GM21576 (cell line): ENCODE results near the gene BCKDHA.
"Not testable (repeated sequence)": the region's sequence is repeated elsewhere in the genome, so short reads cannot be mapped to it uniquely, and the experiment has no call there.

Source experiments
- ATAC-seq: cut with Tn5 transposase; IDR thresholded peaks from one replicate; pipeline ENCODE4 v1.9.1; 2021; ENCODE audit warnings: mild to moderate bottlenecking, moderate library complexity; ENCODE audit not compliant: unreplicated experiment

BCKDHA gene

DNA sequence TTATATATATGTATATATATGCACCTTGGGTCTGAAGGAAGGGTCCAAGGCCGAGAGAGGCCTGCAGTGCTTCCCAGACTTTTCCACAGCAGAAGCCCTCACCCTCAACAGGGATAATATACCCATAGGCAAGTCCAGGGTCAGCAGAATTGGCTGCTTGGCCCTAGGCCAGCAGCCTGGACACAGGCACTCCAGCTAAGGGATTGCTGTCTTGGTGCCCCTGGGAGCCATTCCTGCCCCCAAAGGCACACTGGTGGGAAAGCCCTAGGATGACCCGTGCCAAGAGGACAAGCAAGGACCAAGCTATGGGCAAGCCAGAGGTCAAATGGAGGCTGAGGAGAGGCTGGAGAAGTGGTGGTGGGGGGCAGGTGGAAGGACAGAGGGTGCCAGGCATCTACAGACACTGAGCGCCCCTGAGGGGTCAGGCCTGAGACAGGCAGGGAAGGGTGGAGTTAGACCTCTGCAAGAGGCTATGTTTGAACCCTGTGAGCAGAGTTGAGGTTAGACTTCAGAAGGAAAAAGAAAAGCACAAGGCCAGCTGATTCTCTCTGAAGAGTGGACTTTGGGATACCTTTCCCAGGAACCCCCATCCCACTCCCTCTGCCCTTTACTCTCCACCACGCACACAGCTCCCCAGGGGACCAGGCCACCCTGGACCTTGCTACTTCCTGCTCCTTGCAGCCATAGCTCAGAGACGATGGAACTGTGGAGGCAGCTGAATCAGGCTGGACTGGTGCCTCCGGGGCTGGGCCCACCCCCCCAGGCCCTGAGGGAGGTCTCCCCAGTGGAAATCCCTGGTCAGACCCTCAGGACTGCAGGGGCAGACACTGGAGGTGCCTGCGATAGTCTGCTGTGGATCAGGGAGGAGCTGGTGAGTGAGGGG lies 45.1 kb downstream of the BCKDHA start, which contains the start of gene ERICH4:
Gene ERICH4 (plus strand): TSS at position 684 of the 883 bp plus-strand sequence. CDS start 14 bp downstream, at position 698.
- ATAC-seq = no peak

DNA sequence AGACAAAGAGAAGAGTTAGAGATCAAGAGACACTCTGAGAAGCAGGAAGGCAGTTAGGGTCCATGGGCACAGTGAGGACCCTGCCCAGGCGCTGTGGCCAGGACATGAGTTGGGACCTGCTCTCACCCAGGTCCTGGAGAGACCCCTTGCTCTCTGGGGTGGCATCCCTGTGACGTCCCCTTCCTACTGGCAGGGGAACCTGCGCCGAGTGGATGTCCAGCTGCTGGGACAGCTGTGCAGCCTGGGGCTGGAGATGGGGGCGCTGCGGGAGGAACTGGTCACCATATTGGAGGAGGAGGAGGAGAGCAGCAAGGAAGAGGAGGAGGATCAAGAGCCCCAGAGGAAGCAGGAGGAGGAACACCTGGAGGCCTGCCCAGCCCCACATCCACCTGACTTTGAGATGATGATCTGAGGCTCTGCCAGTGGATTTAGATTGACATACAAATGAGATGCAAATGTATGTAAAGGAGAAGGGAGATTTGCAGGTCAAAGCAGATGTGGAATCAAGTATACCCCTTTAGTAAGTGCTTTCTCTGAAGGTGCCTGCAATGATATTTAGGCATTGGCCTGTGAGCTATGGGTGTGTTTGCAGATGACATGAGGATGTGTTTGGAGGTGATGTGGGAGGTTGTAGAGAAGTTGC lies 46.3 kb downstream of the BCKDHA start:
- ATAC-seq = no peak

DNA sequence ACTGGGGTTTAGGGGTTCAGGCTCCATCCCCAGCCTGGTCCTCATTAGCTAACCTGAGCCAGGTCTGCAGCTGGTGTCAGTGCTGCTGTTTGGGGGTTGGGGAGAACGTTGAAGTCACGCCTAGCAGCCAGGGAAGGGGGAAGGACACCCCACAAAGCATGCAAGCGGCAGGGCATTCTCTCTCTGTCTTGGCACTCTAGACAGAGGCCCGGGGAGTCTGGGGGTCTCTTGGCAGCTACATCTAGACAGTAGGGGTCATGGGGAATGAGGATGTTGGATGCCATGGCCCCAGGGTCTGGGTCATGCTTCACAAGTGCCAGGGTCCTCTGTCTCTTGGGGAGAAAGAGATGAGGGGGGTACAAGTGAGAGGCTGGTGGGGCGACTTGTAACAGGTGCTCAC lies 48.0 kb downstream of the BCKDHA start:
- ATAC-seq = no peak

DNA sequence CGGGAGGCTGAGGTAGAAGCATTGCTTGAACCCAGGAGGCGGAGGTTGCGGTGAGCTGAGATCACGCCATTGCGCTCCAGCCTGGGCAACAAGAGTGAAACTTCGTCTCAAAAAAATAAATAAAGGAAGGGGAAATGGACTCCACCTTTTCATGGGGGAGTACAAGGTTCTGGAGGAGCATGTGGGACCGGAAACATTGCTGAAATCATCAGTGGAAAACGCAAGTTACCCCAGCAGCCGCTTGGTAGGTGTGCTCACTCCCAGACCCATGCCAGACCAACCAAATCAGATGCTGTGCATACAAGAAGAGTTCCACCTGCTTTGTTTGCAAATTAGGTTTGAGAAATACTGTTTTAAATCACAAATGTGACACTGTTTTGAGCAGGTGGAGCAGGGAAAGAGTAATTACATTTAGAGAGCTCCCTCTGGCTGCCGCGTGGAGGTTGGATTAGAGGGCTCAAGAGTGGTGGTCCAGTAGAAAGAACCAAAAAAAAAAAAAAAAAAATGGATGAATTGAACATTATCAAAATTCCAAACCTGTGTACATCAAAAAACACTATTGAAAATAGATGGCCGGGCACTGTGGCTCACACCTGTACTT lies 50.2 kb downstream of the BCKDHA start:
- ATAC-seq = no peak

DNA sequence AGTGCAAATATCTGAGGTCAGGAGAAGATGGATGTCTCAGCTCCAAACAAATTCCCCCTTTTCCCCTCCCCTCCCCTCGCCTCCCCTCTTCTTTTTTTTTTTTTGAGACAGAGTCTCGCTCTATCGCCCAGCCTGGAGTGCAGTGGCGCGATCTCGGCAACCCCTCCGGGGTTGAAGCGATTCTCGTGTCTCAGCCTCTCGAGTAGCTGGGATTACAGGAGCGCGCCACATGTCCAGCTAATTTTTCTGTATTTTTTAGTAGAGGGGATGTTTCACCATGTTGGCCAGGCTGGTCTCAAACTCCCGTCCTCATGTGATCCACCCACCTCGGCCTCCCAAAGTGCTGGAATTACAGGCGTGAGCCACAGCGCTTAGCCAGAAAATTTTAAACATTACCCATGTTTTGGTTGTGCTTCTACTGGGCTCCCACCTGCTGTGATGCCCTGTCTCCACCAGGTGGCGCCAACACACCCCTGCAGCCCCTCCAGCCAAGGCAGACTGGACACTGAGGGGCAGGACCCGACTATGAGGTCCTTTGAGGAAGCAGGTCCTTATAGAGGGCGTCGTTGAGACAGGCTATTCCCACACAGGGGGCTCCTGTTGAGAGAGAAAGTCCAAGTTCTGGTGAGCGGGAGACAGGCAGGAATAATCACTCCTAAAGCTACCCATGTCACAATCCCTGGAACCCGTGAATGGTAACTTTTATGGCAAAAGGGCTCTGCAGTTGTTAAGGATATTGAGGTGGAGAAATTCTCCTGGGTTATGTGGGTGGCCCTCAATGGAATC lies 51.7 kb downstream of the BCKDHA start:
- ATAC-seq = no peak

DNA sequence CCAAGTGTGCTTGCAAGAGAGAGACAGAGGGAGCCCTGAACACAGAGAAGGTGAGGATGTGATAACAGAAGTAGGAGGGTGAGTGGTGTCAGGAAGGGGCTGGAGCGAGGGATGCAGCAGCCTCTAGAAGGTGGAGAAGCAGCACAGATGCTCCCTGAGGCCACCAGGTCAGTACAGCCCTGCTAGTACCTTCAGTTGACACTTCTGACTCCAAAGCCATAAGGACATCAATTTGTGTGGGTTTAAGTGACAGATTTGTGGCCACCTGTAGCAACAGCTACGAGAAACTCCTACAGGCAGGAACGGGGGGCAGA lies 52.2 kb downstream of the BCKDHA start:
- no peak for ATAC-seq

DNA sequence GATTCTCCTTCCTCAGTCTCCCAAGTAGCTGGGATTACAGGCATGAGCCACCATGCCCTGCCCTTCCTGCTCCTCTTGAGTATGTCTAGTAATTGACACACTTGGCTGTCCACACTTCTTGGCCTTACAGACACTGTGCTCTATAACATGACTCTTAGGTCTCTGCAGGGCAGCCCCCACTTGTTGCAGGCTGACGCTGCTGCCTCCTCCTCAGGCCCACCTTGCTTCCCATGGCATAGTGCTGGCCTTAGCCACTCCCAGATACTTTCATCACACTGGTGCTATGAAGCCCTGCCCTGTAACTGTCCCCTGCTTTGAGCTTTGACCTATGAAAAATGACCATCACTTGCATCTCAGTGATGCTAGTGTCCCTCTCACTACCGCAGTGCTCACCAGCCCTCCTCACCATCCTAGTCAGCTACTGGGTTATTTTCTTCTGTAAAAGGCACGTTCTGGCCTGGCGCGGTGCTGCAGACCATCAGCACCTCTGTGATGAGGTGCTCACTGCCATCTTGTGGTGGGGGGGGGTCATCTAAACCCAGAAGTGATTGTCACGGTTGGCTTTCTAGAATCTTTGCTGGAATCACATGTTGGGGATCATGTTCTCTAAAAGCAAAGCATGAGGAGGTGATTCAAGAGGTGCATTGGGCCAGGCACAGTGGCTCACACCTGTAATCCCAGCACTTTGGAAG lies 55.1 kb downstream of the BCKDHA start:
- no peak for ATAC-seq

DNA sequence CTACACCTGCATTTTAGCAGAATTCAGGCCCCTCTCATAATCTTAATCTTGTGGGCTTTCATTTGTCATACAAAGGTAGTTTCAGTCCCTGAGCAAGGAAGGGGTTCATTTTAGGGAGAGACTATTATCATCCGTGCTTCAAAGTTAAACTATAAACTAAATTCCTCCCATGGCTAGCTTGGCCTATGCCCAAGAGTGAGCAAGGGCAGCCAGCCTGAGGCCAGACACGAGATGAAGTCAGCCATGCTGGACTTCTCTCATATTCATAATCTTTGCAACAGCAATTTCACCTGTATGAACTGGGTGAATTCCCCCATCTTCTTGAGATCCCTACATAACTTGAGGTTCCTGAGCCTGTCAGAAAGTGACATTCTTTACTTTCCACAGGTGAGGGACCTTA lies 58.3 kb downstream of the BCKDHA start:
- ATAC-seq = no peak

DNA sequence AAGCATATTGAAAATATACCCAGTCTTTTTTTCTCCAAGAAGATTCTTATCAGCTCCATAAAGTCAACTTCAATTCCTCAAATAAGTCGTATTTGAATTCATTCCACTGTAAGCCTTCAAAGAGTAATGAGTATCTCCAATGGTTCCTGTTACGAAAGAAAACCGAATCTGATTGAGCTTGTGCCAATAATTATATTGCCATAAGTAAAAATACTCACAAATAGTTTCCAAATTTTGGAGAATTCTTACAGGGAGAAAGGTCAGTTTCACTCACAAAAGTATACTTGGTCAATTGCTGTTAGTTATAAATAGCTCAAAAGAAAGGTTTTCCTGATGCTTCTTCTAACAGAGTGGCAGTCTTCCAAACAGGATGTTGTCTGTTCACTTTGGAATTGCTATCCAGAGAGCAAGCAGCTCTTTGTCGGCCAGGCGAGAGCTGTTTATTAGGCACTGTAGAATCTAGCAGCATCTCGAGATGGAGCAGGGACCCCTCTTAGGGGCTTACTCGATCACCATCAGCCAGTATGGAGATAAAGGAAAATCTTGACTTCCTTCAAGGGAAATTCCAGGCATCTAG lies 58.8 kb downstream of the BCKDHA start:
- no peak for ATAC-seq

DNA sequence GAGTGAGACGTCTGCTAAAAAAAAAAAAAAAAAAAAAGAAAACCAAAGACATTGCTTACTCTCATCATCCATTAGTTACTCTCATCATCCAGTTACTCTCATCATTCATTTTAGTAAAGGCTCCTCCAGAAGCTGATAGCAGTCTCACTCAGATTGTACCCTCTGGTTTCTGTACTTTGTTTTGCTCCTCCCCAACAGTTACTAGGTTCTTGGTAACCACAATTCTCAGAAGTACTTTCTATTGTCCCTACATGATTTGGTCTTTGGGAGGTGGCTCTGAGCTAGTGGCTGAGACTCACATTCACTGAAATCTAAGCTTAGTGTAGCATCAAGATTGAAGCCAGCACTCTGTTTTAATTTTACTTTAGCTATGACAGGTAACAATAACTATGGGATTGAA lies 59.6 kb downstream of the BCKDHA start:
- ATAC-seq = peak; percentile 58

DNA sequence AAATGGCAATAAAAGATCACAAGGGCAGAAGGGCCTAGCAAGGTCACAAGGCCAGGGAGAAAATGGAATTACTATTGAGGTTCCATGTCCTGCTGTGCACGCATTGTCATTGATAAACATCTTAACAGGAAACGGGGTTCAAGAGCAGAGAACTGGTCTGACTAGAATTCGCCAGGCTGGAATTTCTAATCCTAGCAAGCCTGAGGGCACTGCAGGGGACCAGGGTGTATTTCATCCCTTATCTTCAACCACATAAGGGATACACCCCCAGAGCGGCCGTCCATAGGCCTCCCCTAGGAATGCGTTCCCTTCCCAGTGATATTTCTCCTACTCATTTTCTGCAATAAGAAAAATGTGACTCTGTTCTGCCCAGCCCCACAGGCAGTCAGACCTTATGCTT lies 64.9 kb downstream of the BCKDHA start:
- no peak for ATAC-seq

DNA sequence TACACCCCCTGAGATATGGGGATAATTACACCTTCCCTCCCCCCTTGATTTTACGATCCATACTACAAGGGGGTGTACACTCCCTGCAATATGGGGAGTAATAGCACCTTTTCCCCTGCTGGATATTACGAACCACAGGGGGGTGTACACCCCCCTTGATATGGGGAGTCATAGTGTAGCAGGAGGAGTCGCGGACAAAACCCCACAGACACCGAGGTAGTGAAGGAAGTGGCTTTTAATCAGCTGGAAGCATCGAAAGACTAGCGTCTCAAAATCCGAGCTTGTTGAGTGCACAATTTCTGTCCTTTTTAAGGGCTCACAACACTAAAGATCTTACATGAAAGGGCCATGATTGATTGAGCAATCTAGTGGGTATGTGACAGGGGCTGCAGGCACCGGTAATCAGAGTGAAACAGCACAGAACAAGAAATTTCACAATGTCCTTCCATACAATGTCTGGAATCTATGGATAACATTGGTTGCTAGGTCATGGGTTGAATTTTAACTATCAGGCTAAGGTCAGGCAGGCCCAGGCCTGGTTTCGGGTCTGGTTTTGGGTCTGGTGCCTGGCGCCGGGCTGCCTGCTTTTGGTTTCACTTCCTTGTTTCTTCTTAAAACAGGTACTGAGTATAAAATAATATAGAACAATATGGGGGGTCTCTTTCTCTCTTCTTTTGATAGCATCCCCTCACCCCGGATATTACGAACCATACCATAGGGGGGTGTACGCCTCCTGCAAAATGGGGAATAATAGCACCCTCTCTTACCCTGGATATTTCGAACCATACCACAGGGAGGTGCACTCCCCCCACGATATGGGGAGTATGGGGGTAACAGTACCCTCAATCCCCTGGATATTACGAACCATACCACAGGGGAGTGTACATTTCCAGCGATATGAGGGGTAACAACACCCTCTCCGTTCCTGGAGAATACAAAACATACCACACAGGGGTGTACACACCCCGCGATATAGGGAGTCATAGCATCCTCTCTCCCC lies 65.9 kb downstream of the BCKDHA start:
- not testable (repeated sequence) for ATAC-seq
